ENCODE measurements around the gene APBB3.
A peak's percentile ranks its signal among the peaks of the same experiment; 100 is the strongest.

Gene APBB3

DNA sequence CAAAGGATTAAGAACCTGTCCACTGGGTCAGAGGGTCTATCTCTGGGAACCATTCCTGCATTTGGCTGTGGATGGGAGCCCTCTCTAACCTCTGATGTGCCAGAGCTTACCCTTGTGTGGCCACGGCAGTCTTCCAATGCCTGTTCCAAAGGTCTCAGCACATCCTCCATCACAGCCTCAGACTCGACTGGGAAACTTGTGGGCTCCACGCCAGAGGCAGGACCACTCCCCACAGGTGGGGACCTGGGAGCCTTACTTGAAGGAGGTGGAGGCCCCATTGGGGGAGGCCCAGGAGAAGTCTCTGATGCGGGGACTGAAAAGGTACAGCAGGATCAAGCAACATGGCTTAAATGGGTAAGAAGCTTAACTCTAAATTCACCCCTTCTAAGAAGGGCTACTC is 12.5 kb downstream of the APBB3 start:
- DNase-seq, result no peak

DNA sequence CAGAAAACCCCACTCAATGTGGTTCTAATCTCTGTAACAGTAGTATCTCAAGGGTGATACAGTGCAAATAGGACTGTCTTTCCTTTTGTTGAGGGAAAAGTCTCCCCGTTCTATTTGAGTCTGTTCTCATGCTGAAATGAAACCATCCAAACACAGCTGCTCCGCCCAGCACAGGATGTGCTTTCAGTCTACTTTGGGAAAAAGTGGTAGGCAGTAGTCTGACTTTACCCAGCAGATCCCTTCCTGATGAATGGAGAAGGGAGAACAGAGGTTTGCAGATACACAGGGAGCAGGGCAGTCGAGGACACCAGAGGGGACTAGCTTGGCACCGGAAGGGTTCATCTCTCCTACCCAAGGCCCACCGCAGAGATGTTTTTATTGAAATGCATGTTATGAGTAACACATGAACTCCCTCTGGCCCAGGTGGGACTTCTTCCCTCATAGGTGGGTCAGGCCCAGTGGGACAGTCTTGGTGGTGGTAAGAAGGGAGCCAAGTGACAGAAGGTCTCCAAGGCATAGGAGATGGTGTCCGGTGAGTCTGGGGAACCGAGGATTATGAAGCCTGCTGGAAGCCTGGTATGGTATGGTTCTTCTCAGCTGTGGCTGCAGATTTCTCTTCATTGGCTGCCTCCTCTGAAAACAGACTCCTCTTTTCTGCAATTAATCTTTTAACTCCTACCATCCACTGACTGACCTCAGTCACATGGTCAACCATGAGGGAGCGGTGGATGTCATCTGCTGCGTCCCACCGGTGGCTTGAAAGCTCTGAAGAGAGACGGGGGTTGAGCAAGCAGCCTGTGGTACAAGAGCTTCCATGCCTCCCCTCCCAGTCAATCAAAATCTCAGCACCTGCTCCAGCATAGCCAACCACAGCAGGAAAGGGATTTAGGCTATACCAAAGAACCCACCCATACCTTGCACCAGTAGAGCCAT is 14.0 kb downstream of the APBB3 start:
- no peak for DNase-seq

DNA sequence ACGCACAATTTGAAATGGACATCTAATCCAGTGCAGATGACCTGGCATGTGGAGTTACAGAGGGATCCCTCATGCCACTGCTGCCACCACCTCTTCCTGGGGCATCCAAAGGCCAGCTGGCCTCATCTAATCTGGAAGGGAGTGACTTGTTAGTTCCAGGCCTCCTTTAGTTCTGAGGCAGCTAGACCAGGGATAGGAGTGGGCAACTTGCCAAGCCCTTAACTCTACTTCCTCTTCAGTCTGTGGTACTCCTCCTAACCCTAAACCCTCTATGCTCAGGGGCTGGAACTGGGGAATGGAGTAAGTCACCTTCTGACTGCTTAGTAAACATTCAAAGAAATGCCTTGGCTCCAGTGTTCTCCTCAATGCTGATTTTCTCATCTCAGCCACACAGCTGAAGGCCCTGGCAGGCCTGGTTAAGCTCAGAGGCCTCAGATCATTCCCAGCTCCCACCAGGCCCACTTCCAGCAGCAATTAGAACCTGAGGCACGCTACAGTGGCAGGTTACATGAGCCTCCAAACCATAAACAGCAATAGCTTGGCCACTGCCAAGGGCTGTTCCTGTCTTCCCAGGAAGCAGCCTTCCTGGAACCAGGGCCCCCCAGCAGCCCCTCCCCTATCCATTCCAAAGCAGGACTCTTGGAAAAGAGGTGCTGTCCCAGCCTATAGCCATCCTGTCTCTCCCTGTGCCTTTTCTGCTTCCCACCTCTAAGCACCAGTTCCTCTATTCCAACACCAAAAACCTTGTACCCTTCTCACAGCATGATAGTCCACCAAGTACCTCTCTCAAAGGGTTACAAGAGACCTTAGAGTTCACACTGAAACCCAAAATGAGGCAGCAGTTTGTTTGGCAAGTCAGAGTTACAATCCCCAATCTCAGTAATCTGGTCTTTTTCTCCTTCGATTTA is 14.9 kb downstream of the APBB3 start:
- DNase-seq, result no peak

DNA sequence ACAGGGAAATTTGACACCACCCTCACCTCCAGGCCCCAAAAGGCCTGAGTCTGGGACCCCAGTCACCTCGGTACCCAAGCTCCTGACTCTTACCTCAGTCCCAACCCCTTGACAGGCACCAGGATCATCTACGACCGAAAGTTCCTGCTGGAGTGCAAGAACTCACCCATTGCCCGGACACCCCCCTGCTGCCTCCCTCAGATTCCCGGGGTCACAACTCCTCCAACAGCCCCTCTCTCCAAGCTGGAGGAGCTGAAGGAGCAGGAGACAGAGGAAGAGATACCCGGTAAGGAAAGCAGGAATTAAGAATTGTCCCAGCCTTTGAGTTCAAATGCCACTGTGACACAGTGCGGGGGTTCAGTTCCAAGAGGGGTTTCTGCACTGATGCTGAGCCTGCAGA is 15.6 kb downstream of the APBB3 start:
- no peak for DNase-seq

DNA sequence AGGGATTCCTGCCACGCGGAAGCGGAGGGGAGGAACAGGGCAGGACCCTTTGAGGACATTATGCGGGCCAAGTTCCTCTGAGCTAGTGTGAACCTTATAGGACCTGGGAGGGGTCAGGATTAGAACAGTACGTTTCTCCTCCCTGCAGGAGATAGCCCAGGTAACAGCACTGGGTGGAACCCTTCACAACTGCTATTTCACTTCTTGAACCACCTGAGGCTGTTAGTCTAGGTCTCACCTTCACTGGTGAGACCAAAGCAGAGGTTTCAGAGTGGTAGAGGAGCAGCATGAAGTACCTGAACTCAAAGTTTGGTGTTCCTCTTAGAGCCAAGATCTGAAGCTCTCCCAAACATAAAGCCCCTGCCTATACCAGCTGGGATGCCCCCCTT is 16.1 kb downstream of the APBB3 start:
- DNase-seq, result no peak

DNA sequence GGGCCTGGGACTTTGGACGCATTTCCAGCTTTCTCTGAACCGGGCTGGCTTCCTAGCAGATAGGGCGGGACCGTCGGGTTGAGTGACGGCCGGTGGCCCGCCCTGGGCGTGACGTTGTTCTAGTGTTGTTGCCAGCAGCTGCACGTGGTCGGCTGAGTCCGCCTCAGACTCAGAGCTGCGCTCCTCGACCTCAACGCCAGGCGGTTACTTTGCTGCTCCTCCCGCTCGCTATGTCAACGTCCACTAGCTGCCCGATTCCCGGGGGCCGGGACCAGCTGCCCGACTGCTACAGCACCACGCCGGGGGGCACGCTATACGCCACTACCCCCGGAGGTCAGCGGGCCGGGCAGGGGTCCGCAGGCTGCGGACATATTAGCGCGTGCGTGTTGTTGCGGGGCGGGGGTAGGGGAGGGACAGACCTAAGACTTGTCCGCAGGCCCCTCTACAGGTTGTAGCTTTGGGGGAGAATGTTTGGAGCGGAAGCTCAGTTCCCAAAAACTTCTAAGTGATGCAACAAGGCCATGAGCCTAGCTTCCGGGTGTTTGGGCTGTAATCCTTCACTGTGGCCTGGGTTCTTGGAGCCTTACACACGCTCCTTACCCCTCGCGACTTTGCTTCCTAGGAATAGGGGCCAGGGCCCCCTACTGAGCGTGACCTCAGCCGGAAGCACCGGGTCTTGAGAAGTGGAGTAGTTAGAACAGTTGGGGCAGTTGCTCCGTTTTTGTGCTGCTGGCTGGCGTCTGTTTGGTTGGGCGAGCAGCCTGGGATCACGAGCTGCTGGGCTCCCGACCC is 16.7 kb downstream of the APBB3 start, which contains the start of gene EIF4EBP3:
EIF4EBP3 (plus strand) TSS at position 155 of the 792 bp plus-strand sequence; CDS start at position 231, 76 bp downstream.
- DNase-seq, result peak; percentile 93

DNA sequence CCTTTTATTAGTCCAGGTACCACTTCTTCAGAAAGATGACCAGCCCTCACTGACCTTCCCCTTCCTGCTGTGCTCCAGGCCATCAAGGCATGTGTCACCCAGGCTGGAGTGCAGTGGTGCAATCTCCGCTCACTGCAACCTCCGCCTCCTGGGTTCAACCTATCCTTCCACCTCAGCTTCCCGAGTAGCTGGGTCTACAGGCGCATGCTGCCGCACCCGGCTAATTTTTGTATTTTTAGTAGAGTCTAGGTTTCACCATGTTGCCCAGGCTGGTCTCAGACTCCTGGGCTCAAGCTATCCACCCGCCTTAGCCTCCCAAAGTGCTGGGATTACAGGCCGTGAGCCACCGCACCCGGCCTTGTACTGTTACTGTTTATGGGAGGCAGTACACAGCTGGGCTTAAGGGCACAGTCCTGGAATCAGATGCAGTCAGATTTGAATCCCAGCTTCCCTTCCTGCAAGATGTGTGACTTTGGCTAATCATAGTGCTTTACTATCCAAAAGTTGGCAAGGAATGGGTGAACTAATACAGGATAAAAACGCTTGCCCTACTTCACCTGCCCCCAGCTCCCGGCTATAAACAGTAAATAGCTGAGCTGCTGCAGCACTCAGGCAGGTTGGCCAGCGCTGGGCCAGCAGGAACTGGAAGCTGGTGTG is 17.4 kb downstream of the APBB3 start:
- DNase-seq, result no peak

DNA sequence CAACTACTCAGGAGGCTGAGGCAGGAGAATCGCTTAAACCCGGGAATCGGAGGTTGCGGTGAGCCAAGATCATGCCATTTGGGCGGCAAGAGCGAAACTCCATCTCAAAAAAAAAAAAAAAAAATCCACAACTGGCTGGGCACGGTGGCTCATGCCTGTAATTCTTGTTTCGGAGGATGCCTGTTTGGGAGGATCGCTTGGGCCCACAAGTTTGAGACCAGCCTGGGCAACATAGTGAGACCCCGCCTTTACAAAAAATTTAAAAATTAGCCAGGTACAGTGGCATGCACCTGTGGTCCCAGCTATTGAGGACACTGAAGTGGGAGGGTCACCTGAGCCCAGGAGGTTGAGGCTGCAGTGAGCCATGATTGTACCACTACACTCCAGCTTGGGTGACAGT is 18.8 kb downstream of the APBB3 start:
- no peak for DNase-seq

DNA sequence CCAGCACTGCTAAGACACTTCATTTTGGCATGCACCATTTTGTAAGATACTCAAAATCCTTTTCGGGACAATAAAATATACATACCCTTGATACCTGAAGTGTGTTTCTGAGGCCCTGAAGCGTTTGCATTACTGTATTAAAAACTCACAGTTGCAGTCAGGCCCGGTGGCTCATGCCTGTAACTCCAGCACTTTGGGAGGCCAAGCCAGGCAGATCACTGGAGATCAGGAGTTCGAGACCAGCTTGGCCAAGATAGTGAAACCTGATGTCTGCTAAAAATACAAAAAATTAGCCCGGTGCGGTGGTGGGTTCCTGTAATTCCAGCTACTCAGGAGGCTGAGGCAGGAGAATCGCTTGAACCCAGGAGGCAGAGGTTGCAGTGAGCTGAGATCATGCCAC is 19.4 kb downstream of the APBB3 start:
- DNase-seq, result no peak

DNA sequence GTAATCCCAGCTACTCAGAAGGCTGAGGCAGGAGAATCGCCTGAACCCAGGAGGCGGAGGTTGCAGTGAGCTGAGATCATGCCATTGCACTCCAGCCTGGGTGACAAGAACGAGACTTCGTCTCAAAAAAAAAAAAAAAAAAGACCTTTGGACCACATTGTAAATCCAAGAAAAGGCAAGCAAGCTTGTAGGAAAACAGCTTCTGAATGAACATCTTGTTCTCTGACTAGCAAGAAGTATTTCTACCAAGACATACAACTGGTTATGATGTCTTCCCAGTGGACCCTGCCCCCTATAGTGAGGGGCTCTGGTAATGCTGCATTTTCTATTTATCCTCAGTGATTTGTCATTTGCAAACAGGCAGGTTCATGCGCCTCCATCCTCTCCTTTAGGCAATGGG is 21.4 kb downstream of the APBB3 start:
- no peak for DNase-seq

DNA sequence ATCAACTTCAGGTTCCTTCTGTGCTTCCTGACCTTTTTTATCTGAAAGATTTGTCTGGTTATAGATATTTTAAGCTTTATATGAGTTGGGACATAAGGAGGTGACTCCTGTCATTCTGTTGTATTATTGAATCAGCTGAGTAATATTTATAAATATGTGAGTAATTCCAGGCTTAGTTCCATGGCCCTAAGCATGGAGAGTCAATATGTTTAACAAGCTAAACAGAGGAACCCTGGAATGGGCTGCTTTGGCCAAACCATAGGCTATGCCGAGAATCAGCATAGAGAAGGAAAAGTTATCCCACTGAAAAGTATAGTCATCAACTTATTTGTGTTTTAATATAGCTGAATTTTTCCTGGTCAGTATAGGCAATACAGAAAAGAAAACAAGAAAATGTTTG is 24.2 kb downstream of the APBB3 start:
- DNase-seq, result no peak

DNA sequence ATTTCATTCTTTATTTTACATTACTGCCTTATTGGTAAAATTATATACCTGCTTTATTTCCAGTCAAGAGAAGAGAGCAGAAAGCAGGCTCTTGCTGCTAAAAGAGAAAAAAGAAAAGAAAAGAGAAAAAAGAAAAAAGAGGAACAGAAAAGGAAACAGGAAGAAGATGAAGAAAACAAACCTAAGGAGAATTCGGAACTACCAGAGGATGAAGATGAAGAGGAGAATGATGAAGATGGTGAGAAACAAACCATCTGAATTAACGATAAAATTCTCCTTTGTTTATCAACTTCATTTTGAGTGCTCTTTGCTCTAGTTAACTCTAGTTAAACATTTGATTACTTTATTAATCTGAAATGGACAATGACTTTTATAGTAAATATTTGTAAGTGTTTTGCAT is 40.4 kb downstream of the APBB3 start:
- DNase-seq, result no peak

DNA sequence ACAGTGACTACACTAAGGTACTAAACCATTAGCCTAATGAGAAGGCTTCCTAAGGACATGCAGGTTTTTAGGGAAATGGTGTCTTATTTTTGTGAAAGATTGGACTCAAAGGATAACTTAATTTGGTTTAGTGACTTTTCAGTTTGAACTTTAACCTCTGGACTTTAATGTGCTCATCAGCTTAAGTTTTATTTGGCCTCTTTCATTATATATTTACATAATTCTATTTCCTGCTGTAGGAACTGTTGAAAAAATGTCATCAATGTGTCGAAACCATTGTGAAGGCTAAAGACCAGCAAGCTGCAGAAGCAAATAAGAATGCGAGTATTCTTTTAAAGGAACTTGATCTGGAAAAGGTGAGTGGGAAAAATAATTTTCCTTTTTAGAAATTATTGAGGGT is 51.3 kb downstream of the APBB3 start:
- no peak for DNase-seq

DNA sequence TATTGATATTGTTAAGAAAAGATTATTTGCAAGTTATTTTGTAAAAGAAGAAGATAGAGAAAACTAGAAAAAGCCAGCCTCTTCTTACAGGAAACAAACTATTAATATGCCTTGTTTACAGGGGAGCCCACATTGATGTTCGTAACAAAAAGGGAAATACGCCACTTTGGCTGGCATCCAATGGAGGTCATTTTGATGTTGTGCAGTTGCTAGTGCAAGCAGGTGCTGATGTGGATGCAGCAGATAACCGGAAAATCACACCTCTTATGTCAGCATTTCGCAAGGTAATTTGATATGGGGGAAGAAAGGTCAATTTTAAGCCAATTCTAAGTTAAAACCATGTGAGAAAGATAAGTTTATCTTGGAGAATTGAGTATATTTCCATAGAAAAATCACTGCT is 54.5 kb downstream of the APBB3 start:
- no peak for DNase-seq

All from stimulated activated CD4-positive, alpha-beta T cell treated with anti-CD3 and anti-CD28 coated beads, Interleukin-15, amount 100 ng/mL, for 24 hours (primary cell).